Breast epithelium (tissue), 4 donors: ENCODE data around the gene MRTO4. TPM values are rescaled to one million over a fixed set of nuclear protein-coding genes. Genes with fewer than 3 reads are reported as not detected.
A peak's percentile ranks its signal among the peaks of the same experiment; 100 is the strongest.
"Not testable (repeated sequence)": the region's sequence is repeated elsewhere in the genome, so short reads cannot be mapped to it uniquely, and the experiment has no call there.

ENCODE experiments used
- DNase-seq, 2 donors: peaks; one replicate each; pipeline ENCODE4 v3.0.0-alpha.2; 2019; ENCODE audit warnings: low spot score in 2 of 2
- H3K27ac ChIP-seq, 2 donors: fragments of 200-600 bp; sonication (generic) in 1 of 2; one replicate each; pipeline ENCODE4 v1.5.1; 2016 to 2019; ENCODE audit warnings: mild to moderate bottlenecking in 1 of 2
- H3K27me3 ChIP-seq, 2 donors: fragments of 200-600 bp; sonication (generic) in 1 of 2; one replicate each; pipeline versions ENCODE4 v1.5.1 to v1.6.0; 2017 to 2019; ENCODE audit warnings: control low read depth in 1 of 2, mild to moderate bottlenecking in 1 of 2
- H3K36me3 ChIP-seq: fragments of 200-600 bp; one replicate; pipeline ENCODE4 v1.5.1; 2019
- H3K4me1 ChIP-seq, 2 donors: fragments of 200-600 bp; sonication (generic); one replicate each; pipeline ENCODE4 v1.5.1; 2016 to 2019; ENCODE audit warnings: control low read depth in 1 of 2
- H3K4me3 ChIP-seq, 3 donors: fragments of 200-600 bp; sonication (generic); 1 replicate in 2 of 3; 2 replicates in 1 of 3; pipeline ENCODE4 v1.5.1; 2016 to 2019; ENCODE audit warnings: mild to moderate bottlenecking in 3 of 3, moderate library complexity in 2 of 3
- H3K9me3 ChIP-seq, 2 donors: fragments of 200-600 bp; sonication (generic) in 1 of 2; one replicate each; pipeline ENCODE4 v1.5.1; 2016 to 2019; ENCODE audit warnings: control low read depth in 1 of 2
- POLR2A ChIP-seq: fragments of 450-650 bp; IDR thresholded peaks from one replicate; pipeline ENCODE4 v1.6.1; 2016; ENCODE audit warnings: antibody characterized with exemption, mild to moderate bottlenecking, moderate library complexity
- POLR2AphosphoS5 ChIP-seq, 3 donors: sonication (generic); formaldehyde crosslinking; IDR thresholded peaks; one replicate each; pipeline ENCODE4 v1.6.1; 2017; ENCODE audit warnings: antibody characterized with exemption in 3 of 3
- intact Hi-C: fragments of 100-400 bp; cut with DNase I; formaldehyde crosslinking; loops from one replicate; pipeline ENCODE4 v1.15.1; 2023; ENCODE audit warnings: low total_unique reads
- total RNA-seq, 3 donors: library from RNA; depleted of rRNA; stranded (reverse); fragments of >200 nt; gene quantifications; one replicate each; pipeline ENCODE4 v1.1.0, GENCODE V29; 2016
- TF ChIP-seq, protein P1 (sequence below), 3 donors: fragments of 450-650 bp; IDR thresholded peaks; one replicate each; pipeline ENCODE4 v1.5.1; 2016 to 2017; ENCODE audit warnings: antibody characterized with exemption in 3 of 3, mild to moderate bottlenecking in 3 of 3, moderate library complexity in 3 of 3

MRTO4 gene
- total RNA-seq, 3 donors from 2014 or later, result 18.9 to 35.4 (median 27.4) TPM

- Histone ChIP-seq H3K4me3 (no peak overlapping the region), H3K27me3 (no peaks in the 10 kb centered on the region), H3K4me1 (no peaks in the 10 kb centered on the region), H3K36me3 (no peaks in the 10 kb centered on the region), H3K9me3 (no peaks in the 10 kb centered on the region), H3K27ac (no peak overlapping the region)
- no peak for TF ChIP-seq POLR2AphosphoS5 (IDR thresholded peaks at IDR 0.05)
- no peak for TF ChIP-seq POLR2A
- TF ChIP-seq, protein P1, sequence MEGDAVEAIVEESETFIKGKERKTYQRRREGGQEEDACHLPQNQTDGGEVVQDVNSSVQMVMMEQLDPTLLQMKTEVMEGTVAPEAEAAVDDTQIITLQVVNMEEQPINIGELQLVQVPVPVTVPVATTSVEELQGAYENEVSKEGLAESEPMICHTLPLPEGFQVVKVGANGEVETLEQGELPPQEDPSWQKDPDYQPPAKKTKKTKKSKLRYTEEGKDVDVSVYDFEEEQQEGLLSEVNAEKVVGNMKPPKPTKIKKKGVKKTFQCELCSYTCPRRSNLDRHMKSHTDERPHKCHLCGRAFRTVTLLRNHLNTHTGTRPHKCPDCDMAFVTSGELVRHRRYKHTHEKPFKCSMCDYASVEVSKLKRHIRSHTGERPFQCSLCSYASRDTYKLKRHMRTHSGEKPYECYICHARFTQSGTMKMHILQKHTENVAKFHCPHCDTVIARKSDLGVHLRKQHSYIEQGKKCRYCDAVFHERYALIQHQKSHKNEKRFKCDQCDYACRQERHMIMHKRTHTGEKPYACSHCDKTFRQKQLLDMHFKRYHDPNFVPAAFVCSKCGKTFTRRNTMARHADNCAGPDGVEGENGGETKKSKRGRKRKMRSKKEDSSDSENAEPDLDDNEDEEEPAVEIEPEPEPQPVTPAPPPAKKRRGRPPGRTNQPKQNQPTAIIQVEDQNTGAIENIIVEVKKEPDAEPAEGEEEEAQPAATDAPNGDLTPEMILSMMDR (IDR thresholded peaks at IDR 0.05), result no peak
- intact Hi-C loops, result no loop called here
- DNase-seq, result no peak
Observed at GRCh38 chr1:19268445-19268844, 16.8 kb downstream of the MRTO4 start.

DNA sequence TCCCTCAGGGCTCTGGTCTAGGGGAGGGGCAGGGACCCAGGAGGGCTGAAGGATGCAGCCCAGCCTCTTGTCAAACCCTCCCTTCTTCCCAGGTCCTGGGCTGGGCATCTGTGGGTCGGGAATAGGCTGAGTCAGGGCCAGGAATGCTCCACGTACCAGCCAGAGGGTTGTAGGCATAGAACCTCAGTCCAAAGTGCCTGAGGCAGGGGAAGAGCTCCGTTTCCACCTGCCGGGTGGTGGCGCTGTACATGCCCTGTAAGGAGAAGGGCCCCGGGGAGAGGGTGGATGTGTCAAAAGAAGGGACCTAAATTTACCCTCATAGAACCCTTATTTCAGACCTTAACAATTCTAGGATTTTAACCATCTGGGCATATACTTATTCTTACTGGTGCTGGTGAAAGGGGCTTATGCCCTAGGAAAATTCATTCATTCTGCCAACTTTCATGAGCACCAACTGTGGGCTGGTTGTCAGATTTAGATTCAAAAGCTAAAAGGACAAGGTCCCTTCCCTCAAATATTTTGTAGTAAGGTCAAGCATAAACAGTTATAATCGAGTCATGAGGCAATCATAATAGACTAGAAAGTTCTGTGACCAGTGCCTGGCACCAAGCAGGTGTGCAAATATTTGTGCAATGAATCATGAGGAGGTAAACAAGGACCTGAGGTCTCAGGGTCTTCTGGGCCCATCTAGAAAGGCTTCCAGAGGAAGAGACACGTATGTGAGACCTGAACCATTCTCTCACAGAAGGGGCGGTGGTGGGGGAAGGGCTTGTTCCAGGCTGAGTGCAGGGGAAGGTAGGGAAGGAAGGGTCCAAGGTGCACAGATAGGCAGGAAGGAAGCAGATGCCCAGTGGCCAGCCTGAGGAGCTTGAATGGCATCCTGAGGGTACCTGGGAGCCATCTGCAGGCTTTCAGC lies 18.1 kb downstream of the MRTO4 start:
- H3K4me3 ChIP-seq, H3K27ac ChIP-seq, H3K4me1 ChIP-seq, DNase-seq, intact Hi-C loops, H3K36me3 ChIP-seq, H3K9me3 ChIP-seq, H3K27me3 ChIP-seq: not testable (repeated sequence)

GRCh38 chr1:19270343-19270730 lies 18.7 kb downstream of the MRTO4 start:
- H3K27me3 ChIP-seq, H3K27ac ChIP-seq, intact Hi-C loops, DNase-seq, H3K4me1 ChIP-seq, H3K4me3 ChIP-seq, H3K9me3 ChIP-seq, H3K36me3 ChIP-seq: not testable (repeated sequence)

DNA sequence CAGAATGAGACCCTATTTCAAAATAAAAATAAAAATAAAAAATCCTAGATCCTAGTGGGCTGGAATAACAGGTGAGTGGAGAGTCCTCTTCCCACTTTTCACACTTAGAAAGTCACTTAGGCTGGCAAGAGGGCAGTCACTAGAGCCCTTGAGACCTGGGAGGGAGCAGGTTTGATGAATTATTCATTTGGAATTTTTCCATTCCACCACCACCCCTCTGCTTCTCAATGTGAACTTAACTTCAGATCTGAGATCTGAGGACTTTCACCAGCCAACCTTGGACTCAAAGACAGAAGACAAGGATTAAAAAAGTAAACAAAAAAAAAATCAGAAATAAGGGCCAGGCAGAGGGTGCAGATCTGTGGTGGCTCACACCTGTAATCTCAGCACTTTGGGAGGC lies 20.5 kb downstream of the MRTO4 start:
- TF ChIP-seq POLR2AphosphoS5 (IDR thresholded peaks at IDR 0.05) (no peak), POLR2A (no peak)
- TF ChIP-seq, protein P1 (IDR thresholded peaks at IDR 0.05), result no peak
- H3K27ac ChIP-seq, result no peak overlapping the region
- intact Hi-C loops, result no loop called here

DNA sequence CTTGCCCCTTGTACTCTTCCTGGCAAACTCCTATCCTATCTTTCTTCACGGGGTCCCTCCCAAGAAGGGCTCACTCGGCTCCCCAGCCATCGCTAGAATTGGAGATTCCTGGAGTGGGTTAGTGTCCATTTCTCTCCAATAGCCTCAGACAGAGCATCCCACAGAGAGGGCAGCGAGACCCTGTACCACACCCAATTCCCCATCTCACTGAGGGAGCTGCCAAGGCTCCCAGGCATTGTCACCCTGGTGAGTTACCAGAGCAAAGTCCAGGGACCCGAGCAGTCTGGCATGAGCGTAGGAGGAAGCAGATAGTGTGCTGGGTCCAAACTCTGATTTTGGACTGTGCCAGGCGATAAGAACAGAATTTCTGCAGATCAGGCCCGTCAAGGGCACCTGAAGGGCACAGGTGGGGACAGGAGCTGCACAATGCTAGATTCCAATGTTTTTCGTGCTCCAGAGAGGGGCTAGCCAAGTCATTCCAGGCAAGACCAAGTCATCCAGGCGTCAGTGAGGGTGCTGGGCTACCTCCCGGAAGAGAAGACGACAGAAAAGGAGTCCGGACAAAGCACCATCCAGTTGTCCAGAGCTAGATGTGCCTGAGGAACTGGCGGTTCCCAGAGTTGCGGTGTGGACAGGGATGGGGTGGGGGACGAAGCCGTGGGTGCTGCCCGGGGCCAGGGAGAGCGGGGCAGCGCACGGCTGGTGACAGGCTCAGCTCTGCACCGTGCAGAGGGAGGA lies 21.7 kb downstream of the MRTO4 start:
- H3K36me3 ChIP-seq, result no peaks in the 10 kb centered on the region
- H3K4me1 ChIP-seq, result no peaks in the 10 kb centered on the region
- DNase-seq, result no peak
- H3K27me3 ChIP-seq, result no peaks in the 10 kb centered on the region
- no peak overlapping the region for H3K27ac ChIP-seq
- TF ChIP-seq POLR2AphosphoS5 (IDR thresholded peaks at IDR 0.05) (no peak), POLR2A (no peak)
- TF ChIP-seq, protein P1 (IDR thresholded peaks at IDR 0.05), result no peak
- intact Hi-C loops, result no loop called here
- H3K4me3 ChIP-seq, result peak overlapping the region in 2 of 3 donors; percentile 25 to 31
- H3K9me3 ChIP-seq, result no peaks in the 10 kb centered on the region

More for the DNA sequence above, 20.5 kb downstream of the MRTO4 start:
- H3K4me1 ChIP-seq, result no peaks in the 10 kb centered on the region
- no peak for DNase-seq
- H3K9me3 ChIP-seq, result no peaks in the 10 kb centered on the region
- no peaks in the 10 kb centered on the region for H3K27me3 ChIP-seq
- no peaks in the 10 kb centered on the region for H3K36me3 ChIP-seq
- H3K4me3 ChIP-seq, result no peak overlapping the region

DNA sequence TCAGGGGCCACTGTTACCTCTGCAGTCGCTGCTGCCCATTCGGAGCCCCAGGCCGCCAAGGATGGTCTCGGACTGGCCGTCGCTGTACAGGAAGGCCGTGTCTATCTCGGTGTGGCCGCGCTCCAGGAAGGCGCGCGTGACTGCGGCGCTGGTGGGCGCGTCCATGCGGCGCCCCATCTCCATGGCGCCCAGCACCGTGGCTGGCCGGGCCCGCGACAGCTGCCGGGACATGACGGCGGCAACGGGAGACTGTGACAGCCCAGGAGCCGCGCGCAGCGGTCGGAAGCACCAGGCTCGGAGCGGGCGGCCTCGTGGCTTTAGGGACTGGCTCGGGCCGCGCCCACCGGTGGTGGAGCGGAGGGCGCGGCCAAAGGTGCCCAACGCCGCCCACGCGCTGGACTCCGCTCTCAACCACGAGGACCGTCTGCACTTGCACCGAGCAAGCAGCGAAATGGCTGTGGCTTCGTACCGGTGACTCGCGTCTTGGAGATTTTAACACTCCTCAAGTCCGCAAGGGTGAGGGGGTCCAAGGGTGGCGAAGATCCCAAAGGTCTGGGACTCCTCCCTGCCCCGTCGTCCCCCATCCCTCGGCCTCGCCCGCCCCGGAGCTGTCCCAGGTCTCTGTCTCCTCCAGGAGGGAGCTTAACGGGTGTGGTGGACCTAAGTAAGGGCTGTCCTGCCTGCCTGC lies 22.4 kb downstream of the MRTO4 start:
- intact Hi-C loops, H3K27me3 ChIP-seq, H3K9me3 ChIP-seq, H3K27ac ChIP-seq, H3K4me1 ChIP-seq, H3K36me3 ChIP-seq, DNase-seq: not testable (repeated sequence)
- H3K4me3 ChIP-seq, result peak overlapping the region; percentile 3 to 31 (median 25)
